Skeletal muscle tissue (tissue), 4 donors: ENCODE results near the gene ANO10. TPM values are rescaled to one million over a fixed set of nuclear protein-coding genes. Genes with fewer than 3 reads are reported as not detected.
A peak's percentile ranks its signal among the peaks of the same experiment; 100 is the strongest.

Source experiments
- H3K27ac ChIP-seq: one replicate; pipeline ENCODE4 v1.7.0; 2013; ENCODE audit warnings: mild to moderate bottlenecking, low read depth, low read length, inconsistent platforms
- H3K27me3 ChIP-seq, 3 donors: one replicate each; pipeline ENCODE4 v1.7.0; 2013; ENCODE audit warnings: low read length in 3 of 3; ENCODE audit not compliant: control insufficient read depth in 3 of 3, insufficient read depth in 3 of 3
- H3K36me3 ChIP-seq, 3 donors: one replicate each; pipeline ENCODE4 v1.7.0; 2013; ENCODE audit warnings: low read length in 3 of 3; ENCODE audit not compliant: control insufficient read depth in 3 of 3, insufficient read depth in 3 of 3
- H3K4me1 ChIP-seq, 3 donors: one replicate each; pipeline ENCODE4 v1.7.0; 2013; ENCODE audit warnings: low read length in 3 of 3, mild to moderate bottlenecking in 3 of 3; ENCODE audit not compliant: control insufficient read depth in 3 of 3, insufficient read depth in 3 of 3
- H3K4me3 ChIP-seq, 3 donors: one replicate each; pipeline ENCODE4 v1.7.0; 2013; ENCODE audit warnings: low read length in 3 of 3
- H3K9ac ChIP-seq, 3 donors: one replicate each; pipeline ENCODE4 v1.7.0; 2013; ENCODE audit warnings: low read length in 3 of 3, mild to moderate bottlenecking in 3 of 3, moderate library complexity in 2 of 3, low read depth in 1 of 3
- H3K9me3 ChIP-seq, 3 donors: one replicate each; pipeline ENCODE4 v1.7.0; 2013; ENCODE audit warnings: low read length in 3 of 3; ENCODE audit not compliant: control insufficient read depth in 3 of 3
- total RNA-seq: library from RNA; depleted of rRNA; stranded (reverse); fragments of >200 nt; gene quantifications from one replicate; pipeline ENCODE4 v1.2.3, GENCODE V29; 2014
- donor health status: Osteomylitis.

ANO10 gene
- total RNA-seq, 1 donor from 2014 or later = 25.1 TPM

GRCh38 chr3:43629257-43629656 lies 7.4 kb upstream of the ANO10 start:
- Histone ChIP-seq H3K36me3 (no peaks in the 10 kb centered on the region), H3K27me3 (no peaks in the 10 kb centered on the region), H3K4me3 (no peak overlapping the region), H3K4me1 (peaks cover 0 to 5% (median 0%) of the 10 kb centered on the region in 3 donors), H3K9me3 (no peaks in the 10 kb centered on the region), H3K9ac (no peak overlapping the region), H3K27ac (no peak overlapping the region)

- no peaks in the 10 kb centered on the region for H3K36me3 ChIP-seq
- peaks cover 3 to 8% (median 4%) of the 10 kb centered on the region in 3 donors for H3K4me1 ChIP-seq
- no peak overlapping the region for H3K9ac ChIP-seq
- no peak overlapping the region for H3K4me3 ChIP-seq
- no peak overlapping the region for H3K27ac ChIP-seq
- H3K27me3 ChIP-seq = no peaks in the 10 kb centered on the region
- H3K9me3 ChIP-seq = no peaks in the 10 kb centered on the region
Observed at GRCh38 chr3:43627360-43627759, 5.5 kb upstream of the ANO10 start.

GRCh38 chr3:43624619-43625305 lies 3.0 kb upstream of the ANO10 start:
- H3K27ac ChIP-seq = peak overlapping the region; percentile 7
- H3K9ac ChIP-seq = no peak overlapping the region
- H3K9me3 ChIP-seq = no peaks in the 10 kb centered on the region
- H3K27me3 ChIP-seq = no peaks in the 10 kb centered on the region
- no peaks in the 10 kb centered on the region for H3K36me3 ChIP-seq
- peak overlapping the region in 1 of 3 donors; percentile 17 for H3K4me3 ChIP-seq
- H3K4me1 ChIP-seq = peaks cover 9 to 13% (median 10%) of the 10 kb centered on the region in 3 donors

GRCh38 chr3:43620831-43621655 lies 768 bp downstream of the ANO10 start:
- peak overlapping the region; percentile 62 for H3K27ac ChIP-seq
- H3K4me3 ChIP-seq = peak overlapping the region; percentile 79 to 83 (median 82)
- H3K36me3 ChIP-seq = no peaks in the 10 kb centered on the region
- H3K9ac ChIP-seq = peak overlapping the region; percentile 37 to 87 (median 81)
- H3K27me3 ChIP-seq = no peaks in the 10 kb centered on the region
- H3K9me3 ChIP-seq = no peaks in the 10 kb centered on the region
- peaks cover 14 to 27% (median 15%) of the 10 kb centered on the region in 3 donors for H3K4me1 ChIP-seq

- no peak overlapping the region for H3K27ac ChIP-seq
- no peaks in the 10 kb centered on the region for H3K36me3 ChIP-seq
- H3K9ac ChIP-seq = no peak overlapping the region
Observed at GRCh38 chr3:43619588-43619987, 2.2 kb downstream of the ANO10 start.

GRCh38 chr3:43618142-43618541 lies 3.7 kb downstream of the ANO10 start:
- H3K4me3 ChIP-seq = no peak overlapping the region
- peaks cover 16 to 30% (median 17%) of the 10 kb centered on the region in 3 donors for H3K4me1 ChIP-seq
- H3K36me3 ChIP-seq = no peaks in the 10 kb centered on the region
- H3K9me3 ChIP-seq = no peaks in the 10 kb centered on the region
- H3K27me3 ChIP-seq = no peaks in the 10 kb centered on the region
- H3K27ac ChIP-seq = no peak overlapping the region
- H3K9ac ChIP-seq = no peak overlapping the region

More at GRCh38 chr3:43619588-43619987, 2.2 kb downstream of the ANO10 start:
- Histone ChIP-seq H3K4me3 (no peak overlapping the region), H3K27me3 (no peaks in the 10 kb centered on the region), H3K4me1 (peaks cover 16 to 30% (median 17%) of the 10 kb centered on the region in 3 donors), H3K9me3 (no peaks in the 10 kb centered on the region)

GRCh38 chr3:43616034-43616433 lies 5.8 kb downstream of the ANO10 start:
- Histone ChIP-seq H3K36me3 (no peaks in the 10 kb centered on the region), H3K9me3 (no peaks in the 10 kb centered on the region), H3K27me3 (no peaks in the 10 kb centered on the region), H3K4me3 (no peak overlapping the region), H3K27ac (no peak overlapping the region), H3K9ac (no peak overlapping the region), H3K4me1 (peaks cover 11 to 21% (median 11%) of the 10 kb centered on the region in 3 donors)

GRCh38 chr3:43615133-43615532 lies 6.7 kb downstream of the ANO10 start:
- Histone ChIP-seq H3K27ac (no peak overlapping the region), H3K36me3 (no peaks in the 10 kb centered on the region), H3K4me3 (no peak overlapping the region), H3K9ac (no peak overlapping the region), H3K9me3 (no peaks in the 10 kb centered on the region), H3K27me3 (no peaks in the 10 kb centered on the region), H3K4me1 (peaks cover 8 to 17% (median 9%) of the 10 kb centered on the region in 3 donors)

GRCh38 chr3:43613976-43614375 lies 7.8 kb downstream of the ANO10 start:
- Histone ChIP-seq H3K27me3 (no peaks in the 10 kb centered on the region), H3K9ac (no peak overlapping the region), H3K36me3 (no peaks in the 10 kb centered on the region), H3K4me1 (peaks cover 8 to 17% (median 9%) of the 10 kb centered on the region in 3 donors), H3K27ac (no peak overlapping the region), H3K9me3 (no peaks in the 10 kb centered on the region), H3K4me3 (no peak overlapping the region)

- Histone ChIP-seq H3K27ac (no peak overlapping the region), H3K27me3 (no peaks in the 10 kb centered on the region), H3K9me3 (no peaks in the 10 kb centered on the region), H3K36me3 (no peaks in the 10 kb centered on the region), H3K4me3 (no peak overlapping the region), H3K4me1 (peaks cover 8 to 17% (median 9%) of the 10 kb centered on the region in 3 donors), H3K9ac (no peak overlapping the region)
Observed at GRCh38 chr3:43612419-43612818, 9.4 kb downstream of the ANO10 start.
